MV-4-11 (cell line): ENCODE measurements around the gene TMEM106C.

Experiments used
- DNase-seq: peaks from one replicate; lab custom pipeline; 2025; lab: John Stamatoyannopoulos, UW

The TMEM106C gene

DNA sequence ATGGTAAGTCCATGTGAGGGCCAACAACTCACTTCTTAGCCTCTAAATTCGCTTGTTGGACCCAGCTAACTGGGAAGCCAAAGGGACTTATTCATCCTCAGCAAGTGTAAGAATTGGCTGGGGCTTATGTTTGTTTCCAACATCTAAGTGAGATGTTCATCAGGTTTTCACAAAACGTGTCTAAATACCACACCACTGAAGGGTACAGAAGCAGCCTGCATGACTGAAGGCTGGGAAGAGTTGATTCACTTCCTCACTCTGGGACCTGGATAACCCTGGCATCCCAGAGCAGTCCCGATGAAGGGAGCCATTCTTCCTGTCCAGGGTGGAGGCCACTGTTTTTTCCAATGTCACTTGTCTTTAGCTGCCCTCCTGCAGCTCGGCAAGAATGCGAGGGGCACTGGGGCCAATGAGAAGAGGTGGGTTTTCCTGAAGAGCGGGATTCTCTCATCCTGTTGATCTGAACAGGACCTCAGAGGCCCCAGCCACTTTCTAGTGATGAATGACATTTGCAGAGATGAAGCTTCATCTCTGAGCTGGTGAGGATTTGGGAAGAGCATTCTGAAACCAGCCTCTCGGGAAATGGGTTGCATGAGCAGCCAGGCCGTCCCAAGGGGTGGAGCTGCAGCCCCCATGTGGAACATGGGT lies 53.1 kb downstream of the TMEM106C start:
- no peak for DNase-seq

DNA sequence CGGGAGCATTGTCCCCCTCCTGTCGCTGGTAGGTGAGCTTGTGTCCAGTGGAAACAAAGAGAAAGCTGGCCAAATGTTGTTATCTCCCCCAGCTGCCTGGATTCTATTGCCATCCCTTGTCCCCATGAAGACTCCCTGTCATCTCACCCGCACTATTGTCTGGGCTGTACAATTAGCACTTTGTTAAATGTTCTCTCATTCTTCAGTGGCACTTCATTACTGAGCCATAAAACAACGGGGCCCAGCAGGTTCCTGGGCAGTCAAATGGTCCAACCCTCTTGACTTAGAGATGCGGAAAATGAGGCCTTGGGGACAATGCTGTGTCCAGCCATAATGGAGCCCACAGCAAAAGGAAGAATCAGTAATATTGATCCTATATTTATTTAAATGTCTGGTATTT lies 54.1 kb downstream of the TMEM106C start:
- DNase-seq: no peak

DNA sequence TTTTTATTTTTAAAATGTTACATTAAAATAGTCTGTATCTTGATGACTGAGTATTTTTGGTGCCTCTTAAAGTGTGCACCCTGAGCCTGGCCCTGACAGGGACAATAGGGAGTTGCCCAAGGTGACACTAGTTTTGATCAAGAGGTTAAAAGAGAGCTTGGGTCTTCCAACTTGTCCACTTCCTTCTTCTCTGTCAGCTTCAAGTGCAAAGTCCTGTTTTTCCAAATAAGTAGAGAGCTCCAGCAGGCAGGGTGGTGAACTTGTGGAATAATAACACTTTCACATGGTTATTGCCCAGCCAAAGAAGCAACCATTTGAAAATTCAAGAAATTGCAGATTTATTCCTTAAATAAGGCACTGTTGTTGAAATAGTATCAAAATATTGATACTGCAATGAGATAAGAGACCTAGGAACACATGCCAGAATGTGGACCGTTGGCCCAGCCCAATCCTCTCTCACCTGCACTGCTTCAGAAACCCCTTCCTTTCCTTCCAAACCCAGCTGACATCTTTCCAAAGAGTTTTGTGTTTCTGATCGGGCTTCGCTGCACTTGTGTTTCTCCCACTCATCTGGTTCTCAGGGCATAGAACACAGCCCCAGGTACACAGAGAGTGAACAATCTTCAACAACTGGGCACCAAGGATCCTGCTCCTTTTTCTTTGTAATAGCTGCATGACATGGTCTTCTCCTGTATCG lies 54.7 kb downstream of the TMEM106C start:
- no peak for DNase-seq
